IMR-90 (cell line): ENCODE data around the gene KAT7. TPM values are rescaled to one million over a fixed set of nuclear protein-coding genes. Genes with fewer than 3 reads are reported as not detected.

ENCODE experiments used
- ATAC-seq: fragments of 200-7000 bp; cut with Tn5 transposase; 2 replicates; pipeline ENCODE4 v1.9.1; 2020; ENCODE audit warnings: low read depth, mild to moderate bottlenecking, moderate library complexity
- BruUV-seq: library from RNA; stranded (reverse); fragments of 400-500 nt; replicated peaks from 2 replicates; lab custom pipeline; 2021; lab: Mats Ljungman, UMichigan
- CTCF ChIA-PET: fragments of 300-600 bp; formaldehyde crosslinking; extraction: SDS; loops from one replicate; lab custom pipeline; 2021; ENCODE audit warnings: antibody characterized with exemption; lab: Yijun Ruan, JAX
- POLR2A ChIA-PET: fragments of 300-600 bp; sonication (Branson Sonifier 250); formaldehyde crosslinking; loops from one replicate; lab custom pipeline; 2022; ENCODE audit warnings: antibody characterized with exemption; ENCODE audit not compliant: unreplicated experiment; lab: Charles Lee
- DNase-seq: peaks from one replicate; pipeline ENCODE4 v3.0.0; 2013
- H2AFZ ChIP-seq: replicated peaks from 2 replicates; pipeline ENCODE3; 2013; ENCODE audit warnings: low read length, mild to moderate bottlenecking; ENCODE audit not compliant: poor library complexity
- H2AK5ac ChIP-seq: 2 replicates; pipeline ENCODE4 v1.6.1; 2013; ENCODE audit warnings: low read depth, low read length, inconsistent platforms
- H2AK9ac ChIP-seq: replicated peaks from 2 replicates; pipeline ENCODE3; 2013; ENCODE audit warnings: mild to moderate bottlenecking, low read depth, low read length, moderate library complexity; ENCODE audit not compliant: poor library complexity
- H2BK120ac ChIP-seq: 2 replicates; pipeline ENCODE4 v1.6.1; 2013; ENCODE audit warnings: low read depth, low read length, inconsistent platforms
- H2BK15ac ChIP-seq: 3 replicates; pipeline ENCODE4 v1.6.1; 2013; ENCODE audit warnings: low read depth, low read length, inconsistent platforms
- H2BK20ac ChIP-seq: 2 replicates; pipeline ENCODE4 v1.6.1; 2013; ENCODE audit warnings: low read depth, mild to moderate bottlenecking, inconsistent platforms, low read length, moderate library complexity
- H2BK5ac ChIP-seq: 2 replicates; pipeline ENCODE4 v1.6.1; 2013; ENCODE audit warnings: mild to moderate bottlenecking, low read depth, low read length, inconsistent platforms; ENCODE audit not compliant: poor library complexity, severe bottlenecking
- H3K14ac ChIP-seq: replicated peaks from 2 replicates; pipeline ENCODE4 v1.6.1; 2013; ENCODE audit warnings: low read depth, low read length, inconsistent platforms
- H3K18ac ChIP-seq: 2 replicates; pipeline ENCODE4 v1.6.1; 2013; ENCODE audit warnings: low read depth, low read length, control low read depth
- H3K23ac ChIP-seq: 2 replicates; pipeline ENCODE4 v1.6.1; 2013; ENCODE audit warnings: low read depth, low read length, inconsistent platforms
- H3K27ac ChIP-seq: 2 replicates; pipeline ENCODE4 v1.5.1; 2013; ENCODE audit warnings: mild to moderate bottlenecking, control low read depth, low read length; ENCODE audit not compliant: insufficient read depth
- H3K27me3 ChIP-seq: 2 replicates; pipeline ENCODE4 v1.6.1; 2013; ENCODE audit warnings: low read length; ENCODE audit not compliant: control insufficient read depth, insufficient read depth
- H3K36me3 ChIP-seq: 2 replicates; pipeline ENCODE4 v1.6.1; 2013; ENCODE audit warnings: low read length, mixed read lengths; ENCODE audit not compliant: control insufficient read depth, insufficient read depth
- H3K4ac ChIP-seq: 2 replicates; pipeline ENCODE4 v1.6.1; 2013; ENCODE audit warnings: low read depth, low read length, inconsistent platforms
- H3K4me1 ChIP-seq: 2 replicates; pipeline ENCODE4 v1.6.1; 2013; ENCODE audit warnings: low read length, mixed read lengths; ENCODE audit not compliant: control insufficient read depth, insufficient read depth
- H3K4me2 ChIP-seq: 2 replicates; pipeline ENCODE4 v1.6.1; 2013; ENCODE audit warnings: low read depth, mild to moderate bottlenecking, control low read depth, low read length, moderate library complexity
- H3K4me3 ChIP-seq: 2 replicates; pipeline ENCODE4 v1.5.1; 2013; ENCODE audit warnings: low read depth, mild to moderate bottlenecking, control low read depth, low read length, moderate library complexity; ENCODE audit not compliant: insufficient read depth
- H3K56ac ChIP-seq: 2 replicates; pipeline ENCODE4 v1.6.1; 2013; ENCODE audit warnings: low read length, inconsistent platforms; ENCODE audit not compliant: insufficient read depth; ENCODE audit errors: extremely low read depth
- H3K79me1 ChIP-seq, 2 experiments: 2 replicates each; pipeline ENCODE4 v1.6.1; 2013; ENCODE audit warnings: low read length in 2 of 2, inconsistent platforms in 1 of 2, low read depth in 1 of 2
- H3K9ac ChIP-seq: 2 replicates; pipeline ENCODE4 v1.6.1; 2013; ENCODE audit warnings: low read depth, low read length, control low read depth
- H3K9me1 ChIP-seq: 2 replicates; pipeline ENCODE4 v1.6.1; 2013; ENCODE audit warnings: low read length, inconsistent platforms; ENCODE audit not compliant: insufficient read depth
- H3K9me3 ChIP-seq: 2 replicates; pipeline ENCODE4 v1.6.1; 2013; ENCODE audit warnings: low read length; ENCODE audit not compliant: control insufficient read depth, insufficient read depth
- H4K20me1 ChIP-seq: 2 replicates; pipeline ENCODE4 v1.6.1; 2013; ENCODE audit warnings: low read length, inconsistent platforms; ENCODE audit not compliant: insufficient read depth
- H4K5ac ChIP-seq: 2 replicates; pipeline ENCODE4 v1.6.1; 2013; ENCODE audit warnings: mild to moderate bottlenecking, low read depth, low read length, control low read depth
- H4K8ac ChIP-seq, 2 experiments: 2 replicates each; pipeline ENCODE4 v1.6.1; 2013; ENCODE audit warnings: low read depth in 2 of 2, low read length in 2 of 2, control low read depth in 1 of 2, inconsistent platforms in 1 of 2
- H4K91ac ChIP-seq: 2 replicates; pipeline ENCODE4 v1.6.1; 2013; ENCODE audit warnings: low read depth, low read length, inconsistent platforms; ENCODE audit not compliant: insufficient read depth
- CHD1 ChIP-seq: IDR thresholded peaks from 2 replicates; pipeline ENCODE4 v1.6.1; 2012; ENCODE audit warnings: low read depth, low read length, improper control_type of control experiment
- CTCF ChIP-seq: conservative IDR thresholded peaks from 2 replicates; pipeline ENCODE4 v1.5.1; 2012; ENCODE audit warnings: mild to moderate bottlenecking, low read depth, low read length, improper control_type of control experiment
- MAZ ChIP-seq: IDR thresholded peaks from 2 replicates; pipeline ENCODE4 v1.6.1; 2012; ENCODE audit warnings: low read depth, mild to moderate bottlenecking, low read length, improper control_type of control experiment, moderate library complexity, borderline replicate concordance
- MXI1 ChIP-seq: IDR thresholded peaks from 2 replicates; pipeline ENCODE4 v1.6.1; 2012; ENCODE audit warnings: low read depth, mild to moderate bottlenecking, low read length, moderate library complexity, borderline replicate concordance
- POLR2A ChIP-seq: IDR thresholded peaks from 2 replicates; pipeline ENCODE4 v1.6.1; 2012; ENCODE audit warnings: mild to moderate bottlenecking, low read depth, low read length
- WGBS, 2 experiments: methylation state at CpG; one replicate each; pipeline versions ENCODE4 v1.1.5 to v1.1.7; 2013; ENCODE audit warnings: missing lambda C conversion rate in 2 of 2; ENCODE audit not compliant: insufficient read length in 1 of 2; ENCODE audit errors: extremely low coverage in 2 of 2; 5-methylcytosine and 5-hydroxymethylcytosine counted together
- dilution Hi-C: fragments of 300-500 bp; cut with HindIII; formaldehyde crosslinking; loops from one replicate; pipeline ENCODE4 v1.14.3; 2018; ENCODE audit warnings: low sequenced_read_pairs; ENCODE audit not compliant: unreplicated experiment
- in situ Hi-C: fragments of 300-500 bp; cut with MboI; formaldehyde crosslinking; loops from 3 replicates; pipeline ENCODE4 v1.14.3; 2019; ENCODE audit warnings: low sequenced_read_pairs, inconsistent platforms, mixed read lengths
- intact Hi-C: fragments of 100-400 bp; cut with micrococcal nuclease; formaldehyde crosslinking; loops from 2 replicates; pipeline ENCODE4 v1.10.0; 2022
- polyA plus RNA-seq, 3 experiments: library from polyadenylated mRNA; depleted of rRNA; stranded (reverse); fragments of >200 nt; gene quantifications; 2 replicates each; pipeline ENCODE4 v1.2.3, GENCODE V29; 2012; ENCODE audit warnings: low replicate concordance in 1 of 3
- total RNA-seq: library from RNA; depleted of rRNA; stranded (reverse); fragments of >200 nt; gene quantifications from 2 replicates; pipeline ENCODE4 v1.2.3, GENCODE V29; 2012

KAT7 gene
- total and polyA plus RNA-seq, 2 of the 4 experiments (the other 2 are of a cell fraction) = 16.9 to 21.9 TPM

- no peak for TF ChIP-seq CTCF
Measured at GRCh38 chr17:49756323-49757150, 31.9 kb upstream of the KAT7 start (continued).

- ATAC-seq (no peak), DNase-seq (no peak)
- no CpG with 5 or more reads among the region's 6 CpGs for WGBS, 2 experiments
- H2AK9ac ChIP-seq = no peak overlapping the region
- H3K18ac ChIP-seq = no peak overlapping the region
- no peak overlapping the region for H4K91ac ChIP-seq
- H3K79me1 ChIP-seq = no peaks in the 10 kb centered on the region
- no peak overlapping the region for H2BK120ac ChIP-seq
- H3K23ac ChIP-seq = no peak overlapping the region
- H2BK15ac ChIP-seq = no peak overlapping the region
- H3K14ac ChIP-seq = no peak overlapping the region
- H3K56ac ChIP-seq = no peak overlapping the region
- in situ Hi-C loops (no loop called here), dilution Hi-C loops (no loop called here), intact Hi-C loops (no loop called here)
- ChIA-PET POLR2A (no interaction called here), CTCF (interaction anchor here (0.5 to 0.6 kb wide), 2 partner anchors 38 to 94 kb away, joined by 3 to 5 read pairs; no protein-coding TSS in a partner anchor)
- H2AK5ac ChIP-seq = no peak overlapping the region
- no TSS peak for BruUV-seq
- H4K20me1 ChIP-seq = no peaks in the 10 kb centered on the region
- H3K36me3 ChIP-seq = no peaks in the 10 kb centered on the region
- no peak overlapping the region for H2BK20ac ChIP-seq
- no peak overlapping the region for H4K5ac ChIP-seq
- no peak overlapping the region for H2AFZ ChIP-seq
- H2BK5ac ChIP-seq = no peak overlapping the region
- TF ChIP-seq MXI1 (no peak), CHD1 (no peak), MAZ (no peak), POLR2A (no peak)
- H3K4me3 ChIP-seq = no peak overlapping the region
- no peaks in the 10 kb centered on the region for H3K4me1 ChIP-seq
- no peak overlapping the region for H3K27ac ChIP-seq
- no peak overlapping the region for H3K4ac ChIP-seq
- no peaks in the 10 kb centered on the region for H3K9me3 ChIP-seq
- H3K4me2 ChIP-seq = no peak overlapping the region
- H3K27me3 ChIP-seq = peaks cover 9% of the 10 kb centered on the region
- no peak overlapping the region for H3K9ac ChIP-seq
- no peaks in the 10 kb centered on the region for H3K9me1 ChIP-seq
- H4K8ac ChIP-seq = no peak overlapping the region
Measured at GRCh38 chr17:49757151-49757777, 31.2 kb upstream of the KAT7 start.
